Effector memory CD8-positive, alpha-beta T cell (primary cell): ENCODE results near the gene PKP3.
"Not testable (repeated sequence)": the region's sequence is repeated elsewhere in the genome, so short reads cannot be mapped to it uniquely, and the experiment has no call there.

ENCODE experiments used
- ATAC-seq: fragments of 150-1000 bp; cut with Tn5 transposase; replicated peaks from 2 replicates; pipeline ENCODE4 v1.10.0; 2021; ENCODE audit warnings: mild to moderate bottlenecking, moderate library complexity
- DNase-seq, 3 experiments: peaks; one replicate each; pipeline ENCODE4 v3.0.0; 2021
- H3K27ac Mint-ChIP-seq, 2 donors: one replicate each; pipeline ENCODE4 v1.8.0; 2022; ENCODE audit warnings: mild to moderate bottlenecking in 2 of 2, mixed read lengths in 2 of 2, moderate library complexity in 2 of 2
- H3K27me3 Mint-ChIP-seq, 2 donors: one replicate each; pipeline ENCODE4 v1.8.0; 2022; ENCODE audit warnings: mixed read lengths in 2 of 2
- H3K36me3 Mint-ChIP-seq: one replicate; pipeline ENCODE4 v1.8.0; 2022; ENCODE audit warnings: mild to moderate bottlenecking, moderate library complexity, mixed read lengths; ENCODE audit not compliant: insufficient read depth
- H3K4me1 Mint-ChIP-seq, 2 donors: one replicate each; pipeline ENCODE4 v1.8.0; 2022; ENCODE audit warnings: low read depth in 2 of 2, mixed read lengths in 2 of 2
- H3K4me3 Mint-ChIP-seq, 2 donors: one replicate each; pipeline ENCODE4 v1.8.0; 2022; ENCODE audit warnings: mild to moderate bottlenecking in 2 of 2, mixed read lengths in 2 of 2, moderate library complexity in 2 of 2
- H3K9me3 Mint-ChIP-seq, 2 donors: one replicate each; pipeline ENCODE4 v1.8.0; 2022; ENCODE audit warnings: mixed read lengths in 2 of 2

Gene PKP3

GRCh38 chr11:357582-357981 lies 36.4 kb upstream of the PKP3 start:
- H3K4me1 Mint-ChIP-seq, result peaks cover 25 to 29% of the 10 kb centered on the region in 2 donors
- ATAC-seq (no peak), DNase-seq (no peak)
- H3K27me3 Mint-ChIP-seq, result no peaks in the 10 kb centered on the region
- H3K27ac Mint-ChIP-seq, result no peak overlapping the region
- H3K4me3 Mint-ChIP-seq, result no peak overlapping the region
- H3K9me3 Mint-ChIP-seq, result no peaks in the 10 kb centered on the region
- H3K36me3 Mint-ChIP-seq, result peaks cover 14% of the 10 kb centered on the region

GRCh38 chr11:358129-358800 lies 35.7 kb upstream of the PKP3 start:
- no peaks in the 10 kb centered on the region for H3K27me3 Mint-ChIP-seq
- ATAC-seq, result no peak
- no peak overlapping the region for H3K4me3 Mint-ChIP-seq

GRCh38 chr11:359181-359714 lies 34.8 kb upstream of the PKP3 start:
- H3K27ac Mint-ChIP-seq, result peak overlapping the region; percentile 88 to 95
- H3K9me3 Mint-ChIP-seq, result no peaks in the 10 kb centered on the region
- peaks cover 0 to 1% of the 10 kb centered on the region in 2 donors for H3K27me3 Mint-ChIP-seq
- ATAC-seq (peak; percentile 74), DNase-seq (peak; percentile 43 to 53 (median 47))
- H3K4me3 Mint-ChIP-seq, result peak overlapping the region; percentile 44 to 61
- H3K4me1 Mint-ChIP-seq, result peaks cover 18 to 20% of the 10 kb centered on the region in 2 donors
- H3K36me3 Mint-ChIP-seq, result peaks cover 12% of the 10 kb centered on the region

More at GRCh38 chr11:358129-358800, 35.7 kb upstream of the PKP3 start:
- DNase-seq, result no peak
- no peak overlapping the region for H3K27ac Mint-ChIP-seq
- no peaks in the 10 kb centered on the region for H3K9me3 Mint-ChIP-seq
- H3K36me3 Mint-ChIP-seq, result peaks cover 14% of the 10 kb centered on the region
- H3K4me1 Mint-ChIP-seq, result peaks cover 18 to 23% of the 10 kb centered on the region in 2 donors

GRCh38 chr11:360326-361280 lies 33.4 kb upstream of the PKP3 start:
- Mint-ChIP-seq H3K4me3 (peak overlapping the region in 1 of 2 donors; percentile 17), H3K9me3 (no peaks in the 10 kb centered on the region), H3K27me3 (peaks cover 0 to 8% of the 10 kb centered on the region in 2 donors), H3K4me1 (peaks cover 16 to 25% of the 10 kb centered on the region in 2 donors), H3K27ac (peak overlapping the region; percentile 88 to 95), H3K36me3 (peaks cover 2% of the 10 kb centered on the region)
- DNase-seq, result no peak
- ATAC-seq, result no peak

GRCh38 chr11:362642-363442 lies 31.2 kb upstream of the PKP3 start:
- no peak overlapping the region for H3K4me3 Mint-ChIP-seq
- no peaks in the 10 kb centered on the region for H3K9me3 Mint-ChIP-seq
- DNase-seq (no peak), ATAC-seq (no peak)
- H3K27ac Mint-ChIP-seq, result no peak overlapping the region
- no peaks in the 10 kb centered on the region for H3K36me3 Mint-ChIP-seq
- H3K27me3 Mint-ChIP-seq, result peaks cover 9 to 30% of the 10 kb centered on the region in 2 donors
- H3K4me1 Mint-ChIP-seq, result peaks cover 21 to 26% of the 10 kb centered on the region in 2 donors

GRCh38 chr11:363443-363805 lies 30.6 kb upstream of the PKP3 start:
- not testable (repeated sequence) for H3K9me3 Mint-ChIP-seq, ATAC-seq, H3K27ac Mint-ChIP-seq, DNase-seq, H3K4me3 Mint-ChIP-seq, H3K36me3 Mint-ChIP-seq
- H3K27me3 Mint-ChIP-seq, result peaks cover 15 to 36% of the 10 kb centered on the region in 2 donors
- H3K4me1 Mint-ChIP-seq, result peaks cover 25 to 32% of the 10 kb centered on the region in 2 donors

- H3K27me3 Mint-ChIP-seq, result peaks cover 18 to 41% of the 10 kb centered on the region in 2 donors
- no peaks in the 10 kb centered on the region for H3K36me3 Mint-ChIP-seq
- peaks cover 26 to 33% of the 10 kb centered on the region in 2 donors for H3K4me1 Mint-ChIP-seq
- H3K27ac Mint-ChIP-seq, result peak overlapping the region; percentile 51 to 69
- ATAC-seq (peak; percentile 84), DNase-seq (peak; percentile 74 to 77 (median 76))
- peak overlapping the region; percentile 58 to 66 for H3K4me3 Mint-ChIP-seq
- no peaks in the 10 kb centered on the region for H3K9me3 Mint-ChIP-seq
Measured at GRCh38 chr11:363948-364761, 29.9 kb upstream of the PKP3 start.

- Mint-ChIP-seq H3K9me3 (no peaks in the 10 kb centered on the region), H3K4me1 (peaks cover 20 to 24% of the 10 kb centered on the region in 2 donors), H3K27me3 (peaks cover 20 to 43% of the 10 kb centered on the region in 2 donors), H3K27ac (peak overlapping the region in 1 of 2 donors; percentile 51), H3K4me3 (no peak overlapping the region), H3K36me3 (no peaks in the 10 kb centered on the region)
- DNase-seq (no peak), ATAC-seq (no peak)
Measured at GRCh38 chr11:364991-365725, 28.9 kb upstream of the PKP3 start.

- H3K36me3 Mint-ChIP-seq, result no peaks in the 10 kb centered on the region
- DNase-seq, result no peak
- no peaks in the 10 kb centered on the region for H3K9me3 Mint-ChIP-seq
- no peak overlapping the region for H3K27ac Mint-ChIP-seq
- no peak overlapping the region for H3K4me3 Mint-ChIP-seq
- H3K27me3 Mint-ChIP-seq, result peaks cover 24 to 50% of the 10 kb centered on the region in 2 donors
- no peak for ATAC-seq
- peaks cover 19 to 22% of the 10 kb centered on the region in 2 donors for H3K4me1 Mint-ChIP-seq
Measured at GRCh38 chr11:365831-366230, 28.2 kb upstream of the PKP3 start.

- Mint-ChIP-seq H3K4me3 (peak overlapping the region; percentile 78 to 79), H3K27ac (no peak overlapping the region)
- no peak for ATAC-seq
Measured at GRCh38 chr11:367956-368413, 26.0 kb upstream of the PKP3 start.

GRCh38 chr11:368414-369335 lies 25.3 kb upstream of the PKP3 start:
- peaks cover 24 to 68% of the 10 kb centered on the region in 2 donors for H3K27me3 Mint-ChIP-seq
- peak overlapping the region; percentile 78 to 79 for H3K4me3 Mint-ChIP-seq
- H3K4me1 Mint-ChIP-seq, result peaks cover 24 to 26% of the 10 kb centered on the region in 2 donors
- no peak overlapping the region for H3K27ac Mint-ChIP-seq
- ATAC-seq (no peak), DNase-seq (no peak)
- H3K36me3 Mint-ChIP-seq, result no peaks in the 10 kb centered on the region
- no peaks in the 10 kb centered on the region for H3K9me3 Mint-ChIP-seq

More at GRCh38 chr11:367956-368413, 26.0 kb upstream of the PKP3 start:
- Mint-ChIP-seq H3K4me1 (peaks cover 24 to 26% of the 10 kb centered on the region in 2 donors), H3K36me3 (no peaks in the 10 kb centered on the region), H3K27me3 (peaks cover 24 to 68% of the 10 kb centered on the region in 2 donors), H3K9me3 (no peaks in the 10 kb centered on the region)
- DNase-seq, result no peak
